ENCODE data around the gene SMIM31.

SMIM31 gene

GRCh38 chr4:164789047-164789446, 35.1 kb downstream of the SMIM31 start:
- ChIA-PET POLR2A (no interaction called here), CTCF (no interaction called here)
- no peak for DNase-seq (ENCODE audit: extremely low spot score)
- TF ChIP-seq NFRKB (IDR thresholded peaks at IDR 0.05) (no peak), PKNOX1 (IDR thresholded peaks at IDR 0.05) (no peak), FOXA1 (IDR thresholded peaks at IDR 0.05) (no peak), CTBP1 (IDR thresholded peaks at IDR 0.05; ENCODE audit: borderline replicate concordance) (no peak), TARDBP (IDR thresholded peaks at IDR 0.05) (no peak), L3MBTL2 (conservative IDR thresholded peaks at IDR 0.05) (no peak), LEF1 (IDR thresholded peaks at IDR 0.05; ENCODE audit: borderline replicate concordance) (no peak), ZNF384 (IDR thresholded peaks at IDR 0.05) (no peak)

GRCh38 chr4:164790249-164790648, 36.3 kb downstream of the SMIM31 start:
- no peak for DNase-seq (ENCODE audit: extremely low spot score)
- CTCF ChIA-PET, result no interaction called here
- POLR2A ChIA-PET, result no interaction called here
- TF ChIP-seq PKNOX1 (IDR thresholded peaks at IDR 0.05) (peak; percentile 66), FOXK2 (IDR thresholded peaks at IDR 0.05) (no peak)

- DNase-seq (ENCODE audit: extremely low spot score), result no peak
- ChIA-PET POLR2A (no interaction called here), CTCF (interaction anchor here (0.6 kb wide), 1 partner anchor 12 kb away, joined by 5 read pairs; no protein-coding TSS in a partner anchor)
- TF ChIP-seq ELF4 (IDR thresholded peaks at IDR 0.05), result no peak
- no peak for TF ChIP-seq SUZ12 (IDR thresholded peaks at IDR 0.05)
- no peak for TF ChIP-seq PKNOX1 (IDR thresholded peaks at IDR 0.05)
- no peak for TF ChIP-seq LEF1 (IDR thresholded peaks at IDR 0.05; ENCODE audit: borderline replicate concordance)
- no peak for TF ChIP-seq SP1 (IDR thresholded peaks at IDR 0.05)
- TF ChIP-seq NFRKB (IDR thresholded peaks at IDR 0.05), result no peak
- TF ChIP-seq FOXK2 (IDR thresholded peaks at IDR 0.05), result no peak
- TF ChIP-seq TARDBP (IDR thresholded peaks at IDR 0.05), result no peak
- no peak for TF ChIP-seq HDGF (IDR thresholded peaks at IDR 0.05; ENCODE audit: borderline replicate concordance)
- no peak for TF ChIP-seq ZNF384 (IDR thresholded peaks at IDR 0.05)
- TF ChIP-seq CTBP1 (IDR thresholded peaks at IDR 0.05; ENCODE audit: borderline replicate concordance), result no peak
- TF ChIP-seq L3MBTL2 (conservative IDR thresholded peaks at IDR 0.05), result no peak
- TF ChIP-seq FOXA1 (IDR thresholded peaks at IDR 0.05), result no peak
- TF ChIP-seq FOXM1 (IDR thresholded peaks at IDR 0.05; ENCODE audit: borderline replicate concordance), result no peak
- no peak for TF ChIP-seq ARNT (IDR thresholded peaks at IDR 0.05)
- TF ChIP-seq BHLHE40 (IDR thresholded peaks at IDR 0.05; ENCODE audit: borderline replicate concordance), result no peak
These were observed 45.5 kb downstream of the SMIM31 start for GRCh38 chr4:164799410-164799809.

GRCh38 chr4:164800786-164801185, 46.9 kb downstream of the SMIM31 start:
- no peak for DNase-seq (ENCODE audit: extremely low spot score)
- CTCF ChIA-PET, result no interaction called here
- POLR2A ChIA-PET, result no interaction called here
- TF ChIP-seq CTBP1 (IDR thresholded peaks at IDR 0.05; ENCODE audit: borderline replicate concordance) (no peak), SUZ12 (IDR thresholded peaks at IDR 0.05) (no peak), HDGF (IDR thresholded peaks at IDR 0.05; ENCODE audit: borderline replicate concordance) (no peak), L3MBTL2 (conservative IDR thresholded peaks at IDR 0.05) (no peak), LEF1 (IDR thresholded peaks at IDR 0.05; ENCODE audit: borderline replicate concordance) (no peak), PKNOX1 (IDR thresholded peaks at IDR 0.05) (no peak), ELF4 (IDR thresholded peaks at IDR 0.05) (no peak), ZNF384 (IDR thresholded peaks at IDR 0.05) (no peak), ARNT (IDR thresholded peaks at IDR 0.05) (no peak), SP1 (IDR thresholded peaks at IDR 0.05) (no peak)

- no peak for DNase-seq (ENCODE audit: extremely low spot score)
- ChIA-PET POLR2A (no interaction called here), CTCF (no interaction called here)
- TF ChIP-seq SUZ12 (IDR thresholded peaks at IDR 0.05) (no peak), LEF1 (IDR thresholded peaks at IDR 0.05; ENCODE audit: borderline replicate concordance) (no peak), L3MBTL2 (conservative IDR thresholded peaks at IDR 0.05) (no peak), FOXK2 (IDR thresholded peaks at IDR 0.05) (no peak), PKNOX1 (IDR thresholded peaks at IDR 0.05) (no peak), ARNT (IDR thresholded peaks at IDR 0.05) (no peak), BHLHE40 (IDR thresholded peaks at IDR 0.05; ENCODE audit: borderline replicate concordance) (no peak), ELF4 (IDR thresholded peaks at IDR 0.05) (no peak), ZNF384 (IDR thresholded peaks at IDR 0.05) (no peak), FOXM1 (IDR thresholded peaks at IDR 0.05; ENCODE audit: borderline replicate concordance) (no peak), HDGF (IDR thresholded peaks at IDR 0.05; ENCODE audit: borderline replicate concordance) (no peak), FOXA1 (IDR thresholded peaks at IDR 0.05) (no peak), TARDBP (IDR thresholded peaks at IDR 0.05) (no peak), SP1 (IDR thresholded peaks at IDR 0.05) (no peak), CTBP1 (IDR thresholded peaks at IDR 0.05; ENCODE audit: borderline replicate concordance) (no peak), NFRKB (IDR thresholded peaks at IDR 0.05) (no peak)
These were observed 48.5 kb downstream of the SMIM31 start for GRCh38 chr4:164802301-164802901.

Data from HEK293T (cell line).